Kidney (tissue), 14 donors: ENCODE results near the gene IRAG1. TPM values are rescaled to one million over a fixed set of nuclear protein-coding genes. Genes with fewer than 3 reads are reported as not detected.

Experiments
- DNase-seq, 5 donors: peaks; one replicate each; pipeline ENCODE4 v3.0.0-alpha.2; 2013 to 2020
- FAIRE-seq: peaks from 2 replicates; lab custom pipeline; 2012; peaks lifted over from hg19 to GRCh38; lab: Jason Lieb, UNC
- H3K27ac ChIP-seq, 2 donors: one replicate each; pipeline ENCODE4 v1.7.0; 2013; ENCODE audit warnings: low read depth in 2 of 2, low read length in 2 of 2, inconsistent platforms in 1 of 2
- H3K27me3 ChIP-seq: one replicate; pipeline ENCODE4 v1.7.1; 2013; ENCODE audit warnings: low read length, inconsistent platforms; ENCODE audit not compliant: control insufficient read depth, insufficient read depth
- H3K36me3 ChIP-seq, 3 donors: one replicate each; pipeline versions ENCODE4 v1.7.0 to v1.7.1; 2013; ENCODE audit warnings: low read length in 3 of 3, control low read depth in 1 of 3, inconsistent platforms in 1 of 3; ENCODE audit not compliant: insufficient read depth in 3 of 3, control insufficient read depth in 2 of 3
- H3K4me1 ChIP-seq, 3 donors: one replicate each; pipeline versions ENCODE4 v1.7.0 to v1.7.1; 2013; ENCODE audit warnings: low read length in 3 of 3, inconsistent platforms in 1 of 3, low read depth in 1 of 3; ENCODE audit not compliant: control insufficient read depth in 2 of 3, insufficient read depth in 2 of 3
- H3K4me3 ChIP-seq, 3 donors: one replicate each; pipeline versions ENCODE4 v1.7.0 to v1.8.1; 2013; ENCODE audit warnings: low read length in 3 of 3, control low read depth in 1 of 3, inconsistent platforms in 1 of 3
- H3K9ac ChIP-seq, 3 donors: one replicate each; pipeline versions ENCODE4 v1.7.0 to v1.7.1; 2013; ENCODE audit warnings: low read length in 3 of 3, control low read depth in 1 of 3, inconsistent platforms in 1 of 3
- H3K9me3 ChIP-seq, 3 donors: one replicate each; pipeline versions ENCODE4 v1.7.0 to v1.7.1; 2013; ENCODE audit warnings: low read length in 3 of 3, control low read depth in 1 of 3, inconsistent platforms in 1 of 3; ENCODE audit not compliant: control insufficient read depth in 2 of 3, insufficient read depth in 1 of 3
- CTCF ChIP-seq: IDR thresholded peaks from 3 replicates; pipeline ENCODE4 v1.5.1; 2012; ENCODE audit warnings: mild to moderate bottlenecking, moderate library complexity, borderline replicate concordance; ENCODE audit not compliant: insufficient read depth; ENCODE audit errors: extremely low read depth
- intact Hi-C: fragments of 100-400 bp; cut with DNase I; formaldehyde crosslinking; loops from one replicate; pipeline ENCODE4 v1.11.1; 2022
- polyA plus RNA-seq: library from polyadenylated mRNA; stranded (reverse); fragments of 350-450 nt; fragmentation: Illumina TruSeq; extraction: RNeasy Lipid Tissue Mini Kit (QIAGEN cat#74804); gene quantifications from one replicate; pipeline ENCODE4 v1.2.3, GENCODE V29; 2014; ENCODE audit warnings: low read depth, low replicate concordance; ENCODE audit not compliant: insufficient read depth
- total RNA-seq: library from RNA; stranded (reverse); fragmentation: NEBNext Ultra II Directional; extraction: Animal tissue kit (Norgen Biotek cat#: 25700); gene quantifications from one replicate; pipeline ENCODE4 v1.2.1, GENCODE V29; 2021
- donor health status: control.
- donor health status: control.
- donor health status: control.
- donor health status: control.
- donor health status: control.
- donor health status: DM: yes; HTN: yes; CAD: no.
- donor health status: Normal renal cell carcinoma (clear cell type).

The IRAG1 gene
- total and polyA plus RNA-seq, 2 donors from 2014 or later = 7.0 to 38.1 TPM

GRCh38 chr11:10659339-10660216, 34.0 kb downstream of the IRAG1 start:
- FAIRE-seq = no peak
- intact Hi-C loops = no loop called here

GRCh38 chr11:10658621-10659338, 34.8 kb downstream of the IRAG1 start:
- H3K4me1 ChIP-seq = peaks cover 0 to 27% (median 16%) of the 10 kb centered on the region in 3 donors
- DNase-seq = no peak
- H3K27ac ChIP-seq = peak overlapping the region; percentile 40 to 51
- FAIRE-seq = no peak
- intact Hi-C loops = no loop called here
- no peak overlapping the region for H3K9ac ChIP-seq
- H3K27me3 ChIP-seq = no peaks in the 10 kb centered on the region
- no peaks in the 10 kb centered on the region for H3K36me3 ChIP-seq
- no peaks in the 10 kb centered on the region for H3K9me3 ChIP-seq
- H3K4me3 ChIP-seq = no peak overlapping the region
- TF ChIP-seq CTCF = no peak

More at GRCh38 chr11:10659339-10660216, 34.0 kb downstream of the IRAG1 start:
- H3K4me3 ChIP-seq = no peak overlapping the region
- H3K9me3 ChIP-seq = no peaks in the 10 kb centered on the region
- H3K4me1 ChIP-seq = peaks cover 0 to 31% (median 16%) of the 10 kb centered on the region in 3 donors
- no peak overlapping the region for H3K9ac ChIP-seq
- peak in 2 of 5 donors; percentile 32 to 82 for DNase-seq
- no peaks in the 10 kb centered on the region for H3K27me3 ChIP-seq
- peak overlapping the region; percentile 40 to 51 for H3K27ac ChIP-seq
- no peak for TF ChIP-seq CTCF
- H3K36me3 ChIP-seq = no peaks in the 10 kb centered on the region

- Histone ChIP-seq H3K9ac (no peak overlapping the region), H3K4me3 (no peak overlapping the region), H3K4me1 (peaks cover 0 to 27% (median 19%) of the 10 kb centered on the region in 3 donors), H3K27ac (peak overlapping the region; percentile 30 to 66), H3K27me3 (no peaks in the 10 kb centered on the region), H3K36me3 (no peaks in the 10 kb centered on the region), H3K9me3 (no peaks in the 10 kb centered on the region)
- no peak for FAIRE-seq
- no peak for TF ChIP-seq CTCF
- peak in 1 of 5 donors; percentile 57 for DNase-seq
- intact Hi-C loops = no loop called here
These were observed 36.0 kb downstream of the IRAG1 start for GRCh38 chr11:10657308-10658271.
